H54 (cell line): ENCODE results near the gene SPECC1L.

Source experiments
- DNase-seq: peaks from one replicate; pipeline ENCODE4 v3.0.0; 2011; ENCODE audit warnings: low spot score, mixed read lengths; ENCODE audit not compliant: insufficient read length
- FAIRE-seq: peaks from 3 replicates; lab custom pipeline; 2011; peaks lifted over from hg19 to GRCh38; lab: Jason Lieb, UNC
- POLR2A ChIP-seq: IDR thresholded peaks from 2 replicates; pipeline ENCODE4 v1.6.1; 2011; ENCODE audit warnings: low read depth, mild to moderate bottlenecking, low read length

Gene SPECC1L

GRCh38 chr22:24376002-24376401 lies 105.4 kb downstream of the SPECC1L start:
- no peak for TF ChIP-seq POLR2A
- DNase-seq (no peak), FAIRE-seq (no peak)

- no peak for FAIRE-seq
- TF ChIP-seq POLR2A, result no peak
- DNase-seq, result no peak
Observed at GRCh38 chr22:24376586-24376985, 106.0 kb downstream of the SPECC1L start.

- no peak for DNase-seq
- TF ChIP-seq POLR2A, result no peak
- FAIRE-seq, result no peak
Observed at GRCh38 chr22:24379536-24379935, 108.9 kb downstream of the SPECC1L start.

GRCh38 chr22:24380220-24380904 lies 109.7 kb downstream of the SPECC1L start:
- DNase-seq (no peak), FAIRE-seq (no peak)
- no peak for TF ChIP-seq POLR2A

GRCh38 chr22:24380905-24381230 lies 110.2 kb downstream of the SPECC1L start:
- FAIRE-seq (no peak), DNase-seq (no peak)
- TF ChIP-seq POLR2A, result no peak

- no peak for FAIRE-seq
- no peak for DNase-seq
- TF ChIP-seq POLR2A, result no peak
Observed at GRCh38 chr22:24383061-24383460, 112.4 kb downstream of the SPECC1L start.

- FAIRE-seq (no peak), DNase-seq (no peak)
- TF ChIP-seq POLR2A, result no peak
Observed at GRCh38 chr22:24384131-24384530, 113.5 kb downstream of the SPECC1L start.

- DNase-seq (no peak), FAIRE-seq (no peak)
- no peak for TF ChIP-seq POLR2A
Observed at GRCh38 chr22:24386937-24387471, 116.4 kb downstream of the SPECC1L start.

GRCh38 chr22:24389680-24390079 lies 119.0 kb downstream of the SPECC1L start:
- FAIRE-seq (no peak), DNase-seq (no peak)
- TF ChIP-seq POLR2A, result no peak

GRCh38 chr22:24390156-24390555 lies 119.5 kb downstream of the SPECC1L start:
- FAIRE-seq (no peak), DNase-seq (no peak)
- TF ChIP-seq POLR2A, result no peak

- DNase-seq, result no peak
- TF ChIP-seq POLR2A, result no peak
- no peak for FAIRE-seq
Observed at GRCh38 chr22:24390576-24390975, 119.9 kb downstream of the SPECC1L start.

- DNase-seq (no peak), FAIRE-seq (no peak)
Observed at GRCh38 chr22:24391836-24392217, 121.2 kb downstream of the SPECC1L start.

GRCh38 chr22:24392218-24392931 lies 121.7 kb downstream of the SPECC1L start:
- no peak for FAIRE-seq
- no peak for DNase-seq
- no peak for TF ChIP-seq POLR2A

More at GRCh38 chr22:24391836-24392217, 121.2 kb downstream of the SPECC1L start:
- TF ChIP-seq POLR2A, result no peak

- FAIRE-seq (no peak), DNase-seq (no peak)
- TF ChIP-seq POLR2A, result no peak
Observed at GRCh38 chr22:24393012-24393559, 122.5 kb downstream of the SPECC1L start.
